Activated CD4-positive, alpha-beta T cell treated with anti-CD3 and anti-CD28 coated beads, Interleukin-2, amount 10 ng/mL, durations not matched to agents 7 days and 5 days (primary cell): Measurements from ENCODE around the gene GABRP. TPM values are rescaled to one million over a fixed set of nuclear protein-coding genes. Genes with fewer than 3 reads are reported as not detected.
"Not testable (repeated sequence)": the region's sequence is repeated elsewhere in the genome, so short reads cannot be mapped to it uniquely, and the experiment has no call there.

Experiments used
- CTCF ChIA-PET: fragments of 350-600 bp; sonication (Branson Sonifier 250); formaldehyde crosslinking; loops from one replicate; lab custom pipeline; 2021; ENCODE audit warnings: antibody characterized with exemption; lab: Charles Lee
- POLR2A ChIA-PET: fragments of 350-600 bp; sonication (Branson Sonifier 250); formaldehyde crosslinking; loops from one replicate; lab custom pipeline; 2021; ENCODE audit warnings: antibody characterized with exemption; lab: Charles Lee
- DNase-seq: peaks from one replicate; pipeline ENCODE4 v3.0.0-alpha.2; 2020
- H3K27ac Mint-ChIP-seq: one replicate; pipeline ENCODE4 v1.8.0; 2021; ENCODE audit warnings: mild to moderate bottlenecking, moderate library complexity, mixed read lengths
- H3K27me3 Mint-ChIP-seq: one replicate; pipeline ENCODE4 v1.8.0; 2021; ENCODE audit warnings: mixed read lengths
- H3K36me3 Mint-ChIP-seq: one replicate; pipeline ENCODE4 v1.8.0; 2021; ENCODE audit warnings: low read depth, mixed read lengths
- H3K4me1 Mint-ChIP-seq: one replicate; pipeline ENCODE4 v1.8.0; 2021; ENCODE audit warnings: mixed read lengths
- H3K4me3 Mint-ChIP-seq: one replicate; pipeline ENCODE4 v1.8.0; 2021; ENCODE audit warnings: mild to moderate bottlenecking, moderate library complexity, mixed read lengths
- H3K9me3 Mint-ChIP-seq: one replicate; pipeline ENCODE4 v1.8.0; 2021; ENCODE audit warnings: mixed read lengths
- total RNA-seq, 2 experiments: library from RNA; stranded (reverse); gene quantifications; one replicate each; pipeline ENCODE4 v1.2.3, GENCODE V29; 2021

The GABRP gene
- total RNA-seq, 2 experiments from 2014 or later, result not detected

DNA sequence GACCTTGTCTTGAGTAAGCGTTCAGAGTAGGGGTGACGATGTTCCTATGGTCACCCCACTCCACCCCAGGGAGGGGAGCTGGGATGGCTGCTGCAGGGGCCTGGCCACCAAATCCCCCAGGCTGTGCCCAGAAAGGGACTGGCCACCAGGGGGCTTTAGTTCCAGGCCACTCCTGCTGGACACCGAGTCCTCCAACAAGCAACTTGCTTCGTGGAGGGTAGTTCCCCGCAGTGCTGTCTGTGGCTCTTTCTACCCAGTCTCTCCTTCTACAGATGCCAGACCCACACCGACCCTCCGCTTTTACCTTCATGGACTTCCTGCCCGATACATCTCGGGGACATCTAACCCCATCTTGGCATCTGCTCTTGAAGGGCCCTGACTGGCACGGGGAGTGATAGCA is 35.7 kb upstream of the GABRP start:
- peaks cover 16% of the 10 kb centered on the region for H3K27me3 Mint-ChIP-seq
- POLR2A ChIA-PET, result no interaction called here
- CTCF ChIA-PET, result no interaction called here

DNA sequence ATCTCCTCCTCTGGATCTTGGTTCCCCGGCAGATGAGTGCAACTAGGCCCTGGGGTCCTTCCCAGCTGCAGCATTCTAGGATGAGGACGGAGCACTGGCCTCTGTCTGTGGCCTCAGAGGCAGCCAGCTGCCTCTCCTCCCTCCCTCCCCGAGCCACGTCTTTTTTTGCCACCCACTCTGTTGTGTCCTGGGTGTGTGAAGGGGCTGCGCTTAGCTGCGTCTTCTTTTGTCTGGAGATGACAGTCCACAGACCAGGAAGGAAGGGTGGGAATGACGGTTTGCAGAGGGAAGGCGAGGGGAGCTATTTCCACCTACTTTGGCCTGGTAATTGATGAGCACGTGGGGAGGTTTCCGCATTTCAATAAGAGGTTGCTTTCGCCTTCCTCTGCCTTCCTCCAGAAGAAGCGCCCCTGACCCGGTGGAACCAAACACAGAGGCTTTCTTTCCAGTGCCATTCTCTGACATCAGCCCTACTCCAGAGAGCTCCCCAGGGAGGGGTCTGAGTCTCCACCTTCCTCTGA is 34.5 kb upstream of the GABRP start:
- H3K4me1 Mint-ChIP-seq, result peaks cover 2% of the 10 kb centered on the region

More for the DNA sequence above, 35.7 kb upstream of the GABRP start:
- Mint-ChIP-seq H3K36me3 (no peaks in the 10 kb centered on the region), H3K27ac (no peak overlapping the region), H3K9me3 (no peaks in the 10 kb centered on the region), H3K4me1 (peaks cover 2% of the 10 kb centered on the region), H3K4me3 (no peak overlapping the region)
- no peak for DNase-seq

DNA sequence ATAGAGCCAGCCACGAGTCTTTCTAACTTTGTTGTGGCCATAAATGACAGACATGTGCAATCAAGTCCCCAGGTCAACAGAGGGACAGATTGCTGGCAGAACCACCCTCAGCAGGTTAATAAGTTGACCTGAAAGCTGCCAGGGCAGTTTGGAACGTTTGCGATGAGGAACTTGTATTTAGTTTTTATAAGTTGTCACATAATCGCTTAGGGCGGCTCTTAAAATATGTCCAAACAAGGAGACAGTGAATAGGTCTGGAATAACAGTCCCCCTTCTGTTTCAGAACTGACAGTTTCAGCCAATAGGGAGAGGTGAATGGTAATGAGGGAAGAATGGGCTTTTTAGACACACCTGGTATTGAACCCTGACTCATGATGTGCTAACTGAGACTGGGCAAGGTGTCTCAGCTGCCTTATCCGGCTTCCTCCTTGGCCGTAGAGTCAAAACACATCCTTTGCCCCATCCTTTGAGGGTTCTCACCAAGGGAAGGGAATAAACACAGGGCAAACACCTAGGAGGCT is 33.6 kb upstream of the GABRP start:
- Mint-ChIP-seq H3K27ac (no peak overlapping the region), H3K4me3 (no peak overlapping the region), H3K36me3 (no peaks in the 10 kb centered on the region), H3K9me3 (no peaks in the 10 kb centered on the region), H3K4me1 (no peaks in the 10 kb centered on the region), H3K27me3 (peaks cover 3% of the 10 kb centered on the region)
- ChIA-PET CTCF (no interaction called here), POLR2A (no interaction called here)
- no peak for DNase-seq

More for the DNA sequence above, 34.5 kb upstream of the GABRP start:
- H3K27me3 Mint-ChIP-seq, result peaks cover 6% of the 10 kb centered on the region
- no peak overlapping the region for H3K27ac Mint-ChIP-seq
- ChIA-PET CTCF (interaction anchor here (0.6 kb wide), 1 partner anchor 8 kb away, joined by 4 read pairs; no protein-coding TSS in a partner anchor), POLR2A (no interaction called here)
- H3K4me3 Mint-ChIP-seq, result no peak overlapping the region
- no peaks in the 10 kb centered on the region for H3K9me3 Mint-ChIP-seq
- no peak for DNase-seq
- H3K36me3 Mint-ChIP-seq, result no peaks in the 10 kb centered on the region

DNA sequence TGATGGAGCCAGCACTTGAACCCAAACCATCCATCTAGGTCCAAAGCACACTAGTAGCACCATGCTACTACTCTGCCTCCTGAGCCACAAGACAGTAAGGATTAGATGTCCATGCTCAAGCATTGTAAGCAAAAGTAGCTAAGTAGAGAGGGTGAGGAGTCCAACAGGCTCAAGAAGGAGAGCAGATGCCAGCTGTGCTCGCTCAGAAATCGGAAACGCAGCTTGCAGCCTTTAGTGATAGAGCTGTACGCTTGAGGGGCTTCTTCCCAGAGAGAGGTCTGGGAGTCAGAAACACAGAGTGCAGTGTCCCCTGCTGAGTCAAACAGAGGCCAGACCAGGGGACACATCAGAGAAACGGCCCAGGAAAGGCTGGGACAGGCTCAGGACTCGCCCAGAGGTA is 32.7 kb upstream of the GABRP start:
- no peak for DNase-seq
- POLR2A ChIA-PET, result no interaction called here
- Mint-ChIP-seq H3K27me3 (no peaks in the 10 kb centered on the region), H3K4me1 (no peaks in the 10 kb centered on the region), H3K36me3 (no peaks in the 10 kb centered on the region), H3K27ac (no peak overlapping the region), H3K4me3 (no peak overlapping the region), H3K9me3 (no peaks in the 10 kb centered on the region)
- CTCF ChIA-PET, result no interaction called here

DNA sequence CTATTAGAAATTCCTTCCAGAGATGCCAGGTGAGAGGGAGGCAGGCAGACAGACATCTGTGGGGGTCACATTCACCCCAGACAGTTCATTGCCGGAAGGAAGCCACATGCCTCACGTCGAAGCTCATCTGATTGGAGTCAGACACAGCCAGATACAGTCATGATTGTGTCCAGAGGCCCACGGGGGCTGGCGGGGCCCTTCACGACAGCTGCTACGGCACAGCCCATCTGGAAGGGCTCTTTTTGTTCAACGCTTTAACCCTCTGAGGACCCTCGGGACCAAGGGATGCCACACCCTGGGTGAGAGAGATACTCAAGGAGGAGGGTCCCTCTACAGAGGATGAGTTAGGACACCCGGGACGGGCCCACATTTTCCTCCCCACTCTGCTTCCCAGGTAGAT is 31.9 kb upstream of the GABRP start:
- CTCF ChIA-PET, result no interaction called here
- H3K27me3 Mint-ChIP-seq, result no peaks in the 10 kb centered on the region

DNA sequence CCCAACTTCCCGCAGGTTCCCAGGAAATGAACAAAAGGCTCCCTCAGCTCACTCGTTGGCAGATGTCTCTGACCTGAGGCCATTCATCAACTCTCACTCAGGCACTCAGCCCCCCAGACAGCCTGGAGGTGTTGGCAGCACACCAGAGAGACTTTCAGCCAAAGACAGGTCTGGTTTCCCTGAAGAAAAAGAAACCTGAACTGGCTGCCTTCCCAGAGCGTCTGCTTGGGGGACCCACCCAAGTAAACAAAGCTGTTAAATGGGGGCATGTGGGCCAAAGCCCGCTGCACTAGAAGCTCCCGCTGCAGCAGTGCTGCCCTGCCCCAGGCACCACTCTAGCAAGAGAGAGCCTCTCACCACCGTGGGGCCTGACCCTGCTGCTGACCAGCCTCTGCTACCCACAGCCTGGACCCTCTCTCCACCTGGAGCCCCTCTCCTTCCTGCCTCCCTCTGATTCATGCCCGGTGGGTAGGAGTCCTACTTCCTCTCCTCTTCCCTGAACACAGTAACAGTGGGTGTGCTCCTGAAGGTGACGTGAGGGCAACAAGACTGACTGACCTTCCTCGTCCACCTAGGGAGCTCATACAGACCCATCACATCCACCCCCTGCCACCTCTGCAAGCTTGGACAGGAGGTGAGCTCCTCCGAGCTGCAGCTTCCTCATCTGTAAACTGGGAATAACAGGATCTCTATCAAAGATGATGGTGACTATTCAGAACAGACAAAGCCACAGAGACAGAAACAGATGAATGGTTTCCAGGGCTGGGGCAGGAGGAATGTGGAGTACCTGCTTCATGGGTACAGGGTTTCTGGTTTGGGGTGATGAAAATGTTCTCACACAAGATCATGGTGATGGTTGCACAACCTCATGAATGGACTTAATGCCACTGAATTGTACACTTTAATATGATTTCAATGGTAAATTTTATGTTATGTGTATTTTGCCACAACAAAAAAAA is 31.0 kb upstream of the GABRP start:
- no peak overlapping the region for H3K4me3 Mint-ChIP-seq
- ChIA-PET POLR2A (no interaction called here), CTCF (no interaction called here)
- no peak overlapping the region for H3K27ac Mint-ChIP-seq
- H3K9me3 Mint-ChIP-seq, result no peaks in the 10 kb centered on the region
- no peaks in the 10 kb centered on the region for H3K27me3 Mint-ChIP-seq
- no peak for DNase-seq
- H3K4me1 Mint-ChIP-seq, result no peaks in the 10 kb centered on the region
- no peaks in the 10 kb centered on the region for H3K36me3 Mint-ChIP-seq

More for the DNA sequence above, 31.9 kb upstream of the GABRP start:
- no peak overlapping the region for H3K27ac Mint-ChIP-seq
- no peaks in the 10 kb centered on the region for H3K36me3 Mint-ChIP-seq
- no peaks in the 10 kb centered on the region for H3K4me1 Mint-ChIP-seq
- no peak overlapping the region for H3K4me3 Mint-ChIP-seq
- no peak for DNase-seq
- POLR2A ChIA-PET, result no interaction called here
- no peaks in the 10 kb centered on the region for H3K9me3 Mint-ChIP-seq

DNA sequence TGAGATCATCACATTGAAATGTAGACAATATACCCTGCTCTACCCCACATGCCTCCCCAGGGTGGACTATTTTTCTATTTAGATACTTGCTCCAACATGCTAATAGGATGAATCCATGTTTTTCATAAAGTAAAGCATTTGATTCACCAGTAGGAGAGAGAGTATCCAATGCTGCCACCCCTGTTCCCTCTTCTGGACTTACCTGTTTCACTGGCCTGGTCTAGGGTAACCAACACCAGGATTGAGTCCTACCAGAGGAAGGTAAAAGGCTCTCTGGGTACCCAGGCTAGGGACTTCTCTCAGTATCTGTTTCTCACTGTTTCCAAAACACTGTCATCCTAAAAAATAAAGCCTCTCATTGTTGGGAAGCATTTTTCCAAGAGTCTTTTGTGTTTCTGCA is 30.2 kb upstream of the GABRP start:
- ChIA-PET CTCF (no interaction called here), POLR2A (no interaction called here)
- no peak for DNase-seq
- Mint-ChIP-seq H3K4me1 (no peaks in the 10 kb centered on the region), H3K27me3 (peaks cover 3% of the 10 kb centered on the region), H3K36me3 (no peaks in the 10 kb centered on the region), H3K9me3 (no peaks in the 10 kb centered on the region), H3K27ac (no peak overlapping the region), H3K4me3 (no peak overlapping the region)

DNA sequence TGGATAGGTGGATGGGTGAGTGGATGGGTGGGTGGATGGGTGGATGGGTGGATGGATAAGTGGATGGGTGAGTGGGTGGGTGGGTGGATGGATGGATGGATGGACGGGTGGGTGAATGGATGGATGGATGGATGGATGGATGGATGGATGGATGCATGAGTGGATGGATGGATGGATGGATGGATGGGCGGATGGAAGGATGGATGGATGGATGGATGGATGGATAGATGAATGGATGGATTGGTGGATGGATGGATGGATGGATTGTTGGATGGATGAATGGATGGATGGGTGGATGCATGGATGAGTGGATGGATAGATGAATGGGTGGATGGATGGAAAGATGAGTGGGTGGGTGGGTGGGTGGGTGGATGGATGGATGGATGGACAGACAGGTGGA is 29.0 kb upstream of the GABRP start:
- POLR2A ChIA-PET, H3K27me3 Mint-ChIP-seq, H3K4me3 Mint-ChIP-seq, H3K9me3 Mint-ChIP-seq, DNase-seq, CTCF ChIA-PET, H3K27ac Mint-ChIP-seq, H3K36me3 Mint-ChIP-seq, H3K4me1 Mint-ChIP-seq: not testable (repeated sequence)

DNA sequence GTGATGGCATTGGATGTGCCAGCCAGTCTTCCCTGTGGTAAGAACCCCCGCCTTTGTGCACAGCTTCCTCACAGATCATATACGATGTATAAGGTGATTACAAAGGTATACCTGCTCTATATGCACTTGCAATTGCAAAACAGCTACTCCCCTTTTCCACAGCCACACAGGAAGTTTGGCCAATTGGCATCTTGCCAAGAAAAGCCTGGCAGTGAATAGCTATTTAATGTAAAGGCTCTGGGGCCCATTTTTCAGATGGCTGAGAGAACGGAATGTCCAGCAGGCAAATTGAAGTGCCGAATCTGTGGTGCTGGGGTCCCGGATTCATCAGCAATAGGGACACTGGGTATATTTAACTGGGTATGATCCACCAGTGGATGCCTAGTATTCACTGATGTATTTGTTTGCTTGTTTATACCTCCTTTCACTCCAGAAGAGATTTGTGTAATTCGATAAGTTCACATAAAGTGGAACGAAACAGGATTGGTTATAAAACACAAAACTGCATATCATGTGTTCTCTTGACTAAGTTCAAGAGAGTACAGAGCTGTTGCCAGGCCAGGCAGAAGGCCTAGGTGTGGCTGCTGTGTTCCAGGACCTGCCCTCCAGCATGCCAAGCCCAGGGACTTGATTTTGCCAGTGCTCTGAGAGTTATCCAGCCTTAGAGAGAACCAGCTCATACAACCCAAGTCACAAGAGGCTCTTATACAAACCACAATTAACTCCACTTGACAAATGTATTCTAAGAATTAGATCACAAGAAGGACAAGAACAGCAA is 27.7 kb upstream of the GABRP start:
- Mint-ChIP-seq H3K4me1 (no peaks in the 10 kb centered on the region), H3K36me3 (no peaks in the 10 kb centered on the region), H3K9me3 (no peaks in the 10 kb centered on the region), H3K4me3 (no peak overlapping the region), H3K27me3 (peaks cover 3% of the 10 kb centered on the region), H3K27ac (no peak overlapping the region)
- POLR2A ChIA-PET, result no interaction called here
- CTCF ChIA-PET, result interaction anchor here (0.7 kb wide), 1 partner anchor 1858 kb away, joined by 6 read pairs; no protein-coding TSS in a partner anchor
- no peak for DNase-seq

DNA sequence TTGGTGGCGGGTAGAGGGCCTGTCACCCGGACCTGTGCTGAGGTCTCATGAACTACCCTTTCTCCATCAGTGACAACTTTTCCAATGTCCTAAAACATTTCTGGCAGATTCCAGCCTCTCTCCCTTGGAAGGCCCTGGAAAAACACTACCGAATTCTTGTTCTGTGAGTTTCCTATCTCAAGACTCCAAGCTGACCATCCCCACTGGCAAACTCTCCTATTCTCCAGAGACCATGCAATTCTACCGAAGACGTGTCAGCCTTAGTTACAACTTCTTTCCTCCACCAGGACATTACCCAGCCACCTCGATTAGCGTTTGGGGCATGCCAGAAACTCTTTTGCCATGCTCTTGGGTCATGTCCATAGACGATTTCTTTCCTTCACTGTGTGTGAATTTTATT is 26.8 kb upstream of the GABRP start:
- CTCF ChIA-PET, result no interaction called here
- no peak overlapping the region for H3K4me3 Mint-ChIP-seq
- no peaks in the 10 kb centered on the region for H3K36me3 Mint-ChIP-seq

DNA sequence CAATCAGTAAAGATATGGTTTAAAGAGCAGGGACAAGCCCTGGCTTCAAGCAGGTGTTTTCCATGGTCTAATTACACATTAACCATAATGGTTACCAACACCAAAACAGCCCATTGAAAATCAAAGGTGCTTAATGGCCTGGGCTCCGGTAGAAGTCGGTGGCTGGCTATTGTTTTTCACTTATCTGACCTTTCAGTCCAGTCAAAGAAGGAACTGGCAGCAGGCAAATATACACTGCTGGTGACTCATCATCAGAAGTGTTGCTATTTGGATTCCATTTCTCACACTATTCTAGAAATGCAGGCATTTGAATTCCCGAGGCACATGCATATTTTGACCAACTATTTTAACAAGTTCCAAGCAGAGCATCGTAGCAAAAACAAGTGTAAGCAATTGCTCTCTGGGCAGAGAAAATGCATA is 26.3 kb upstream of the GABRP start:
- POLR2A ChIA-PET, result no interaction called here
- no peaks in the 10 kb centered on the region for H3K4me1 Mint-ChIP-seq
- no peaks in the 10 kb centered on the region for H3K36me3 Mint-ChIP-seq
- CTCF ChIA-PET, result no interaction called here
- DNase-seq, result no peak
- H3K4me3 Mint-ChIP-seq, result no peak overlapping the region
- H3K27me3 Mint-ChIP-seq, result peaks cover 3% of the 10 kb centered on the region
- no peak overlapping the region for H3K27ac Mint-ChIP-seq
- no peaks in the 10 kb centered on the region for H3K9me3 Mint-ChIP-seq

More for the DNA sequence above, 26.8 kb upstream of the GABRP start:
- Mint-ChIP-seq H3K27ac (no peak overlapping the region), H3K9me3 (no peaks in the 10 kb centered on the region), H3K4me1 (no peaks in the 10 kb centered on the region), H3K27me3 (peaks cover 3% of the 10 kb centered on the region)
- DNase-seq, result no peak
- POLR2A ChIA-PET, result no interaction called here

DNA sequence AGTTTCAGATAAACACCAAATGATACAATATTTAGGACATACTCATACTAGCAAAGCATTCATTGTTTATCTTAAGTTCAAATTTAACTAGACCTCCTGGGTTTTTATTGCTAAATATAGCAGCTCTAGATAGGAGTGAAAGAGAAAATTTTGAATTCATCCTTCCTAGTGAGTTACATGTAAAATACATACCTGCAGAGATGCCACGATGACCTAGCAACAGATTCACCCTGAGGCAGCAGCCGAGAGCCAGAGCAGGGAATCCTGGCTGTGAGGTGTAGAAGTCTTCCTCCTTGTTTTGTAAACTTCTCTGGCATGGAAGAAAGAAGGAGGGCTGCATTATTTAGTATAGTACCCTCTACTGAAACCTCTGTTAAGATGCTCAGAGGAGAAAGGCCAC is 25.9 kb upstream of the GABRP start:
- no peaks in the 10 kb centered on the region for H3K36me3 Mint-ChIP-seq
- ChIA-PET POLR2A (no interaction called here), CTCF (no interaction called here)
- no peaks in the 10 kb centered on the region for H3K9me3 Mint-ChIP-seq
- peaks cover 3% of the 10 kb centered on the region for H3K27me3 Mint-ChIP-seq
- H3K4me1 Mint-ChIP-seq, result no peaks in the 10 kb centered on the region
- no peak overlapping the region for H3K27ac Mint-ChIP-seq
- DNase-seq, result no peak
- H3K4me3 Mint-ChIP-seq, result no peak overlapping the region

DNA sequence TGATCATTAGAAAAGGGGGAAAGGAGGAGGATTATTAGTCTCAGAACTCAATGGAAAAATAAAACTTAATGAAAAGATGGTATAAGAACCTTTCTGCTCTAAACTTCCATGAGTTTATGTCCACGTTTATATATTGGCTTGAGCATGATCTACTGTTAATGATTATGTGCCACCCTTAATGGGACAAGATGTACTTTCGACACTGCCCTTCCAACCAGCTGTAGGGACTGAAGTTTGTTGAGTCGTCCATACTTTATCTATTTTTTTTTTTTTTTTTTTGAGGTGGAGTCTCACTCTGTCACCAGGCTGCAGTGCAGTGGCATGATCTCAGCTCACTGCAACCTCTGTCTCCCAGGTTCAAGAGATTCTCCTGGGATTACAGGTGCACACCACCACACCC is 25.0 kb upstream of the GABRP start:
- Mint-ChIP-seq H3K27me3 (peaks cover 3% of the 10 kb centered on the region), H3K4me3 (no peak overlapping the region), H3K27ac (no peak overlapping the region), H3K36me3 (no peaks in the 10 kb centered on the region), H3K4me1 (no peaks in the 10 kb centered on the region), H3K9me3 (no peaks in the 10 kb centered on the region)
- POLR2A ChIA-PET, result no interaction called here
- DNase-seq, result no peak
- CTCF ChIA-PET, result no interaction called here
